HFF-Myc (cell line): ENCODE measurements around the gene GJB4.

Source experiments
- DNase-seq: peaks from one replicate; pipeline ENCODE4 v3.0.0-alpha.2; 2011; ENCODE audit warnings: low read depth; ENCODE audit errors: extremely low read depth
- H3K4me3 ChIP-seq: replicated peaks from 2 replicates; pipeline ENCODE4 v1.5.1; 2011; ENCODE audit warnings: low read depth, mild to moderate bottlenecking, control low read depth, low read length
- TF ChIP-seq, protein P1 (sequence below): IDR thresholded peaks from 2 replicates; pipeline ENCODE4 v1.5.1; 2012; ENCODE audit warnings: mild to moderate bottlenecking, low read depth, low read length, control low read depth; ENCODE audit errors: missing control alignments

GJB4 gene

DNA sequence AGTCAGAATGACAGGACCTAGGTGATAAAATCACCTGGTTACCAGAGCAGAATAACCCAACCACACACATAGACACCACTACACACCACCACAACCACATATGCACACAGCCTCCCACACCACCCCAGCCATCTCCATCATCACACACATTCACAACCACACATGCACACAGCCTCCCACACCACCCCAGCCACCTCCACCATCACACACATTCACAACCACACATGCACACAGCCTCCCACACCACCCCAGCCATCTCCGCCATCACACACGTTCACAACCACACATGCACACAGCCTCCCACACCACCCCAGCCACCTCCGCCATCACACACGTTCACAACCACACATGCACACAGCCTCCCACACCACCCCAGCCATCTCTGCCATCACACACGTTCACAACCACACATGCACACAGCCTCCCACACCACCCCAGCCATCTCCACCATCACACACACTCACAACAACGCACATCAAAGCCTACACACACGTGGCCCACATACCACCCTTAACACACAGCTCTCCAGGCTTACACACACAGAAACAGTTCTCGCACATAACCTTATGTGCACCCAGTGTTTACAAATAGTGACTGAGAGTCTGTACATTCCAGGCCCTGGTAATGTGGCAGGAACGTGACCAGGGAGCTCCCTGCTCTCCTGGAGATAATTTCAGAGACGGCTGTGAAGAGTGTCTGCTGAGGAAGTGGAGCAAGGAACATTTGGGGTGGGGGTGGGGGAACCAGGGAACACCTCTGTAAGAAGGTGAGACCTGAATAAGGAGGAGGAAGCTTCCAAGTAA lies 18.2 kb downstream of the GJB4 start:
- no peak overlapping the region for H3K4me3 ChIP-seq
- DNase-seq = no peak
- TF ChIP-seq, protein P1, sequence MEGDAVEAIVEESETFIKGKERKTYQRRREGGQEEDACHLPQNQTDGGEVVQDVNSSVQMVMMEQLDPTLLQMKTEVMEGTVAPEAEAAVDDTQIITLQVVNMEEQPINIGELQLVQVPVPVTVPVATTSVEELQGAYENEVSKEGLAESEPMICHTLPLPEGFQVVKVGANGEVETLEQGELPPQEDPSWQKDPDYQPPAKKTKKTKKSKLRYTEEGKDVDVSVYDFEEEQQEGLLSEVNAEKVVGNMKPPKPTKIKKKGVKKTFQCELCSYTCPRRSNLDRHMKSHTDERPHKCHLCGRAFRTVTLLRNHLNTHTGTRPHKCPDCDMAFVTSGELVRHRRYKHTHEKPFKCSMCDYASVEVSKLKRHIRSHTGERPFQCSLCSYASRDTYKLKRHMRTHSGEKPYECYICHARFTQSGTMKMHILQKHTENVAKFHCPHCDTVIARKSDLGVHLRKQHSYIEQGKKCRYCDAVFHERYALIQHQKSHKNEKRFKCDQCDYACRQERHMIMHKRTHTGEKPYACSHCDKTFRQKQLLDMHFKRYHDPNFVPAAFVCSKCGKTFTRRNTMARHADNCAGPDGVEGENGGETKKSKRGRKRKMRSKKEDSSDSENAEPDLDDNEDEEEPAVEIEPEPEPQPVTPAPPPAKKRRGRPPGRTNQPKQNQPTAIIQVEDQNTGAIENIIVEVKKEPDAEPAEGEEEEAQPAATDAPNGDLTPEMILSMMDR = no peak

DNA sequence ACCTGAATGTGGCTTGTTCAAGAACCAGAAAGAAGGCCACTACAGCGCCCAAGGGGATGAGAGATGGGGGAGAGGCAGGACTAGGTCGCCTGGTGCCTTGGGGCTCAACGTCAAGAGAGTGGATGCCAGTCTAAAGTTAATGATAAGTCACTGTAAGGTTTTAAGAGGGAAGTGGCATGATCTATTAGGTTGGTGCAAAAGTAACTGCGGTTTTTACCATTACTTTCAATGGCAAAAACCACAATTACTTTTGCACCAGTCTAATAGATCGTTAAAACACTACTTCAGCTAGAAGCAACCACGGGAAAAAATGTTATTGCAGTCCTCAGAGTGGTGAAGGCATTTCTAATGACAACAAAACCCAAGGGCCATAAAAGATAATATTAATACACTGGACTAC lies 18.8 kb downstream of the GJB4 start:
- H3K4me3 ChIP-seq = no peak overlapping the region
- no peak for DNase-seq
- TF ChIP-seq, protein P1 = no peak

DNA sequence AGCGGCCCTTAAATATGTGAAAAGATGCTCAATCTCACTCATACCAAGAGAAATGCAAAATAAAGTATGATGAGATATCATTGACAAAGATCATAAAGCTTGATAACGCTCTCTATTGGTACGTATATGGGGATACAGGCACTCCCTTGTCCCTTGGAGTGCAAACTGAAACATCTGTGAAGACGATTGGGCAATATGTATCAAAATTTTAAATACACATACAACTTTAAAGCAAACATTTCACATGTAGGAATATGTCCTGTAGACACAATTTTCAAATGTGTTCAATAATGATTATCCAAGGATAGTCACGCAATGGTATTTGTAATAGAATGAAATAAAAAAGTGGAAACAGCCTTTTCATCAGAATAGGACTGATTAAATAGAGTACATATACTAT lies 19.5 kb downstream of the GJB4 start:
- DNase-seq = no peak
- no peak overlapping the region for H3K4me3 ChIP-seq
- TF ChIP-seq, protein P1 = no peak

DNA sequence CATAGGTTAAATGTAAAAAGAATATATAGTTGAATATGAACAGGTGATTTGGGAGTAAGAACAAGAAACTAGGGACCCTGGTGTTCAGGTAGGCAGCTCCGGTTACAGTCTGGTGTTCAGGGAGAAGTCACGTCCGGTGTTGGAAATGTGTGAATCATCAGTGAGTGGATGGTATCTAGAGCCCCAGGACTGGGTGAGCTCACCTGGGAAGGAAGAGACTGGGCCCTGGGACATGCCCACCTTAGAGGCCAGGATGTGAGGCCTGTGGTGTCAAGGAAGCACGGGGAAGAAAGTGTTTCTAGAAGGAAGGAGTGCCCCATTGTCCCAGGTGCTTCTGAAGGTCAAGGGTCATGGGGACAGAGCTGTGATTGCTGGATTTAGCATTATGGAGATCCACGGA lies 20.0 kb downstream of the GJB4 start:
- TF ChIP-seq, protein P1 = no peak
- DNase-seq = no peak
- no peak overlapping the region for H3K4me3 ChIP-seq

DNA sequence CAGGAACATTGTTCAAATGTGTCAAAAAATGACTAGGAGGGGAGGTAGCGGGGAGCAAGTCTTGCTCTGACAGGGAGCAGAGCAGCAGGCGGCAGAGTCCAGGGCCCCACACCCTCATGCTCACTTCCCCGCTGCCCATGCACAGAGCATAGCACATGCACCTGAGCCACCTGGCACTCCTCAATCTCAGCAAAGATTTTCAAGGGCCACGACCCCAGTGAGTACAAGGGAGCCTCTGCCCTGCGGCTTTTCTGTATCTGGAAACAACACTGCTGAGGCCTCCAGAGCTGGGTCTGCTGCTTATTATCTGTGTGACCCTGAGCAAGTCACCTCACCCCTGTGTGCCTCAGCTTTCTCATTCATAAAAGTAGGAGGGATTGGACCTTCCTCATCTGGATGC lies 20.4 kb downstream of the GJB4 start:
- no peak overlapping the region for H3K4me3 ChIP-seq
- TF ChIP-seq, protein P1 = no peak
- no peak for DNase-seq

DNA sequence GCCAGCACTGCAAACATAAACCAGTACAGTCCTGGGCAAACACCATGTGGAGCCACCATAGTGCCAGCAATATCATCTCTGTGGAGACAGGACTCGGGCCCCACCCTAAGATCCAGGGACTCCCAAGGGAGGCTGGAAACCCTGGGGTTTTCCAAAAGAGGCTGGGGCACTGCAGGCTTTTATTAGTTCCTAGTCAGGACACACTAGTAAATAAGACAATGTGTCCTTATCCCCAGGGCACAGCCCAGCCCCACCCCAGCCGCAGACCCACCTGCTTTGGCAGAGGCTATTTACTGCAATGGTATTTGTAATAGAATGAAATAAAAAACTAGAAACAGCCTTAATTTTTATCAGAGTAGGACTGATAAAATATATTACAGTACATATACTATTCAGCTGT lies 21.0 kb downstream of the GJB4 start:
- TF ChIP-seq, protein P1 = no peak
- no peak for DNase-seq
- no peak overlapping the region for H3K4me3 ChIP-seq
